DND-41 (cell line): ENCODE measurements around the gene RNFT2.

ENCODE experiments used
- ATAC-seq: fragments of 200-7000 bp; cut with Tn5 transposase; 3 replicates; pipeline ENCODE4 v1.9.1; 2021; ENCODE audit warnings: low read depth; ENCODE audit not compliant: insufficient read depth
- DNase-seq: peaks from one replicate; pipeline ENCODE4 v3.0.0-alpha.2; 2020
- H2AFZ ChIP-seq: 2 replicates; pipeline ENCODE4 v1.6.0; 2012; ENCODE audit warnings: low read depth, low read length
- H3K27ac ChIP-seq: 2 replicates; pipeline ENCODE4 v1.5.1; 2012; ENCODE audit warnings: low read length, inconsistent platforms
- H3K27me3 ChIP-seq: fragments of 200-600 bp; sonication (generic); 2 replicates; pipeline ENCODE4 v1.6.0; 2012; ENCODE audit warnings: low read length, mild to moderate bottlenecking, inconsistent platforms; ENCODE audit not compliant: insufficient read depth, poor library complexity
- H3K36me3 ChIP-seq: 2 replicates; pipeline ENCODE4 v1.5.1; 2012; ENCODE audit warnings: low read length, inconsistent platforms; ENCODE audit not compliant: insufficient read depth
- H3K4me1 ChIP-seq: 2 replicates; pipeline ENCODE4 v1.5.1; 2012; ENCODE audit warnings: mild to moderate bottlenecking, low read length; ENCODE audit not compliant: insufficient read depth
- H3K4me2 ChIP-seq: 2 replicates; pipeline ENCODE4 v1.6.0; 2012; ENCODE audit warnings: mild to moderate bottlenecking, moderate library complexity, low read length, inconsistent platforms; ENCODE audit not compliant: insufficient read depth
- H3K4me3 ChIP-seq, 2 experiments: fragments of 200-600 bp in 1 of 2; shearing (Covaris generic) in 1 of 2; 2 replicates each; pipeline ENCODE4 v1.5.1; 2012 to 2016; ENCODE audit warnings: inconsistent platforms in 2 of 2, low read length in 2 of 2, mild to moderate bottlenecking in 2 of 2, low read depth in 1 of 2, moderate library complexity in 1 of 2
- H3K79me2 ChIP-seq: 2 replicates; pipeline ENCODE4 v1.6.0; 2012; ENCODE audit warnings: low read length, inconsistent platforms; ENCODE audit not compliant: insufficient read depth
- H3K9ac ChIP-seq: 2 replicates; pipeline ENCODE4 v1.6.0; 2012; ENCODE audit warnings: low read depth, mild to moderate bottlenecking, inconsistent platforms, low read length, moderate library complexity
- H3K9me3 ChIP-seq: 2 replicates; pipeline ENCODE4 v1.5.1; 2012; ENCODE audit warnings: low read length, moderate library complexity, mild to moderate bottlenecking, inconsistent platforms; ENCODE audit not compliant: insufficient read depth, severe bottlenecking
- H4K20me1 ChIP-seq: 2 replicates; pipeline ENCODE4 v1.6.0; 2012; ENCODE audit warnings: low read length; ENCODE audit not compliant: insufficient read depth
- EZH2 ChIP-seq: IDR thresholded peaks from 3 replicates; pipeline ENCODE4 v1.6.1; 2012; ENCODE audit warnings: borderline replicate concordance, low read depth, mild to moderate bottlenecking, moderate library complexity, low read length, inconsistent platforms; ENCODE audit not compliant: severe bottlenecking
- TF ChIP-seq, protein P1 (sequence below): IDR thresholded peaks from 2 replicates; pipeline ENCODE4 v1.5.1; 2012; ENCODE audit warnings: borderline replicate concordance, low read length, moderate library complexity, mild to moderate bottlenecking; ENCODE audit not compliant: poor library complexity, severe bottlenecking; ENCODE audit errors: extremely low read depth

Gene RNFT2

DNA sequence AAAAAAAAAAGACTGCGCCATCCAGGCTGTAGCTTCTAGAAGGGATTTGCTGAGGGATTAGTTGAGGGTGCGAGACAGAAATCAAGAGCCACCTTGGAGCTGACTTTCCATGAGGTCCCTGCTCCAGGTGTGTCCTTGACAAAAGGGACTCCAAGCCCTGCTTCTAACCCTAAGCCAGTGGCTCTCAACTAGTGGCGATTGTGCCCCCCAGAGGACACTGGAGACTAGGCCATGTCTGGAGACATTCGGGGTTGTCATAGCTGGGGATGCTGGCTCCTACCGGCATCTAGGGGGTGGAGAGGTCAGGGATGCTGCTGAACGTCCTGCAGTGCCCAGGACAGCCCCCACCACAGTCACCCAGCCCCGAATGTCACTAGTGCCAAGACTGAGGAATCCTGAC is 40.8 kb upstream of the RNFT2 start:
- Histone ChIP-seq H3K9me3 (no peaks in the 10 kb centered on the region), H3K4me1 (no peaks in the 10 kb centered on the region), H3K36me3 (no peaks in the 10 kb centered on the region), H3K79me2 (no peaks in the 10 kb centered on the region), H4K20me1 (no peaks in the 10 kb centered on the region), H3K4me2 (no peak overlapping the region), H3K27ac (no peak overlapping the region), H3K9ac (no peak overlapping the region), H2AFZ (no peak overlapping the region), H3K4me3 (no peak overlapping the region), H3K27me3 (no peaks in the 10 kb centered on the region)
- DNase-seq: peak; percentile 62
- peak; percentile 89 for ATAC-seq
- no peak for TF ChIP-seq EZH2
- TF ChIP-seq, protein P1, sequence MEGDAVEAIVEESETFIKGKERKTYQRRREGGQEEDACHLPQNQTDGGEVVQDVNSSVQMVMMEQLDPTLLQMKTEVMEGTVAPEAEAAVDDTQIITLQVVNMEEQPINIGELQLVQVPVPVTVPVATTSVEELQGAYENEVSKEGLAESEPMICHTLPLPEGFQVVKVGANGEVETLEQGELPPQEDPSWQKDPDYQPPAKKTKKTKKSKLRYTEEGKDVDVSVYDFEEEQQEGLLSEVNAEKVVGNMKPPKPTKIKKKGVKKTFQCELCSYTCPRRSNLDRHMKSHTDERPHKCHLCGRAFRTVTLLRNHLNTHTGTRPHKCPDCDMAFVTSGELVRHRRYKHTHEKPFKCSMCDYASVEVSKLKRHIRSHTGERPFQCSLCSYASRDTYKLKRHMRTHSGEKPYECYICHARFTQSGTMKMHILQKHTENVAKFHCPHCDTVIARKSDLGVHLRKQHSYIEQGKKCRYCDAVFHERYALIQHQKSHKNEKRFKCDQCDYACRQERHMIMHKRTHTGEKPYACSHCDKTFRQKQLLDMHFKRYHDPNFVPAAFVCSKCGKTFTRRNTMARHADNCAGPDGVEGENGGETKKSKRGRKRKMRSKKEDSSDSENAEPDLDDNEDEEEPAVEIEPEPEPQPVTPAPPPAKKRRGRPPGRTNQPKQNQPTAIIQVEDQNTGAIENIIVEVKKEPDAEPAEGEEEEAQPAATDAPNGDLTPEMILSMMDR: peak; percentile 69

DNA sequence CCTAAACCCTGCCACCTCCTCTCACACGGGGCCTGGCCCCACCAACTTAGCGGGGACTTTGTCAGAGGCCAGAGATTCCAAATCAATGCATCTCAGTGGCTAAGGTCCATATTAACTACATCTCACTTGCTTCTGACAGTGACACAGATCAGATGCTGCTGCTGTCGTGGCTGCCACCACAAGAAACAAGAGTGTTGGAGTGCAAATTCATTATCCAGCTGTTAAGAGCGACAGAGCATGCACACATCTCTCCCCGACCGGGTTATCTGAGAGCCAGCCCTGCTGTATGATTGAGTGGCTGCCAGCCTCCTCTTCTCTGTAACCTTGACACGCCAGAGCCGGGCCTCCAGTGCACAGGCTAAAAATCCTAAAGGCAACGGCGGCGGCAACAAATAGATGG is 40.4 kb upstream of the RNFT2 start:
- H3K9ac ChIP-seq: no peak overlapping the region
- H3K4me2 ChIP-seq: no peak overlapping the region
- H3K27ac ChIP-seq: no peak overlapping the region
- no peak for DNase-seq
- no peaks in the 10 kb centered on the region for H4K20me1 ChIP-seq
- no peaks in the 10 kb centered on the region for H3K36me3 ChIP-seq
- TF ChIP-seq, protein P1: no peak
- TF ChIP-seq EZH2: no peak
- no peaks in the 10 kb centered on the region for H3K9me3 ChIP-seq
- H3K27me3 ChIP-seq: no peaks in the 10 kb centered on the region
- H3K79me2 ChIP-seq: no peaks in the 10 kb centered on the region
- H3K4me3 ChIP-seq: no peak overlapping the region
- H2AFZ ChIP-seq: no peak overlapping the region
- 0 out of 3 replicates have a peak, but pooled peaks have one; percentile 18 for ATAC-seq
- H3K4me1 ChIP-seq: no peaks in the 10 kb centered on the region

DNA sequence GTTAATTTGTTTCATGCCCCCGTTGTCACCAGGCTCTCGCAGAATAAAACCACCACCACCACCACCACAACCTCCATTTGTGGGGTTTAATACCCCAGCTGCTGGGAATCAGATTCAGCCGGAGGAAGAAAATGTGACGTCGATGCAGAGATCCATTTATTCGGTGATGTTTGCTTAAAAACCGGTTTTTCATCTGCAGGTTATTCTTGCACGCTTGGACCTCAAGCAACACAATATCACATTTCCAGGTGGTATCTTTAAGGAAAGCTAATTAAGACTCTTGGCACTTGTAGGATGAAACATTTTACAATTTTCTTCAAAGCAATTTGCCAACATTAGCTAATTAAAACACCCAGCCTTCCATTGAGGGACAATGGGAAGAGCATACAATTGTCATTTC is 40.0 kb upstream of the RNFT2 start:
- H3K9me3 ChIP-seq: no peaks in the 10 kb centered on the region
- H3K36me3 ChIP-seq: no peaks in the 10 kb centered on the region
- no peaks in the 10 kb centered on the region for H3K4me1 ChIP-seq
- no peaks in the 10 kb centered on the region for H3K79me2 ChIP-seq
- H3K4me2 ChIP-seq: no peak overlapping the region
- H3K9ac ChIP-seq: no peak overlapping the region
- no peaks in the 10 kb centered on the region for H3K27me3 ChIP-seq
- TF ChIP-seq EZH2: no peak
- TF ChIP-seq, protein P1: no peak
- H2AFZ ChIP-seq: no peak overlapping the region
- ATAC-seq (no peak), DNase-seq (no peak)
- H3K27ac ChIP-seq: no peak overlapping the region
- H4K20me1 ChIP-seq: no peaks in the 10 kb centered on the region
- no peak overlapping the region for H3K4me3 ChIP-seq

DNA sequence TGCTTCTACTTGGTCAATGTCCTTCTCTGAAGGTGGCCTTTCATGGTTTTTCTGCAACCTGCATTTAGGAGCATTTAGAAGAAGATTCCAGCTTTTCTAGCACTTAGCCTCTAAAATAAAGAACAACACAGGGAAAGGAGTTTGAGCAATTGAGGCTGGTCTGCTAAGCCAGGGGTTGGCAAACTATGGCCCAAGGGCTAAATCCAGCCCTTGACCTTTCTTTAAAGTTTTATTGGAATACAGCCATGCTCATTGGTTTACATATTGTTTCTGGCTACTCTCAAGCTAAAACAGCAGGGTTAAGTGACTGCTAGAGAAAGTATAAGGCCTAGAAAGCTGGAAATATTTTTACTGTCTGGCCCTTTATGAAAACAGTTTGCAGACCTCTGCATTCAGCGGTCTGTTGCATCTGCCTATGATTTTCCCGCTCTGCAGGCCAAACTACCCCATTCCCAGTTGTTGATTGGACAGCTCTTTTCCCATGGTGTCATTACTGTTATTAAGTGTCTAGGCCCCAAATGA is 39.5 kb upstream of the RNFT2 start:
- H3K4me2 ChIP-seq: no peak overlapping the region
- H3K27ac ChIP-seq: no peak overlapping the region
- no peak overlapping the region for H3K4me3 ChIP-seq
- H3K79me2 ChIP-seq: no peaks in the 10 kb centered on the region
- no peaks in the 10 kb centered on the region for H3K9me3 ChIP-seq
- DNase-seq (no peak), ATAC-seq (no peak)
- no peaks in the 10 kb centered on the region for H4K20me1 ChIP-seq
- no peak overlapping the region for H3K9ac ChIP-seq
- H3K4me1 ChIP-seq: peaks cover 2% of the 10 kb centered on the region; the same call in 1 of the 2 replicates
- no peak overlapping the region for H2AFZ ChIP-seq
- H3K36me3 ChIP-seq: no peaks in the 10 kb centered on the region
- no peaks in the 10 kb centered on the region for H3K27me3 ChIP-seq
- no peak for TF ChIP-seq EZH2
- TF ChIP-seq, protein P1: no peak
